GM12878 (cell line): ENCODE data around the gene MAB21L3.

Source experiments
- ASH2L ChIP-seq: fragments of 300-600, 200-600 bp; sonication (generic); IDR thresholded peaks from 2 replicates; pipeline ENCODE4 v1.6.1; 2017; ENCODE audit warnings: low read depth, mild to moderate bottlenecking, borderline replicate concordance
- TF ChIP-seq, protein P1 (sequence below), 3 experiments: IDR thresholded peaks in 2 of 3; conservative IDR thresholded peaks in 1 of 3; 2 replicates each; pipeline ENCODE4 v1.5.1; 2011; ENCODE audit warnings: low read depth in 3 of 3, low read length in 3 of 3, mild to moderate bottlenecking in 3 of 3, control low read depth in 2 of 3, moderate library complexity in 2 of 3, inconsistent platforms in 1 of 3, mixed read lengths in 1 of 3; ENCODE audit not compliant: control insufficient read depth in 2 of 3, insufficient read depth in 1 of 3; ENCODE audit errors: extremely low read depth in 1 of 3

DNA sequence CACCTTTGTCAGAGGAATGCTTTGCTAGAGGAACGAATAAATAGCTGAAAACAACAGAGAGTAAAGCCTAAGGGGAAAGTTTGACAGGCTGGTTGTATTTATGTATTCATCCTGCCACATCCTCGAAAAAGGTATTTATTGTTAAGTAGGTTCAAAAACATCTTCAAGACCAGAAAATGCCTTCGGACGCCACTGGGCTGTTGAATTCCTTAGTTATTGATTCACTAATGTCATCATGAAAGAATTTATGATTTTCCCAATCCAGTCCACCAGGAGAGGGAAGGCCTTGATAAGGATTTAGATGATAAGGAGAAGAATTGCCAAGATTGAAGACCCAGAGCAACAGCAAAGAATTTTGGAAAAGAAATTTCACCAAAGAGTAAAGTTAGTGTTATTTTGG lies 35.2 kb upstream of the MAB21L3 start:
- TF ChIP-seq ASH2L, result no peak
- TF ChIP-seq, protein P1, sequence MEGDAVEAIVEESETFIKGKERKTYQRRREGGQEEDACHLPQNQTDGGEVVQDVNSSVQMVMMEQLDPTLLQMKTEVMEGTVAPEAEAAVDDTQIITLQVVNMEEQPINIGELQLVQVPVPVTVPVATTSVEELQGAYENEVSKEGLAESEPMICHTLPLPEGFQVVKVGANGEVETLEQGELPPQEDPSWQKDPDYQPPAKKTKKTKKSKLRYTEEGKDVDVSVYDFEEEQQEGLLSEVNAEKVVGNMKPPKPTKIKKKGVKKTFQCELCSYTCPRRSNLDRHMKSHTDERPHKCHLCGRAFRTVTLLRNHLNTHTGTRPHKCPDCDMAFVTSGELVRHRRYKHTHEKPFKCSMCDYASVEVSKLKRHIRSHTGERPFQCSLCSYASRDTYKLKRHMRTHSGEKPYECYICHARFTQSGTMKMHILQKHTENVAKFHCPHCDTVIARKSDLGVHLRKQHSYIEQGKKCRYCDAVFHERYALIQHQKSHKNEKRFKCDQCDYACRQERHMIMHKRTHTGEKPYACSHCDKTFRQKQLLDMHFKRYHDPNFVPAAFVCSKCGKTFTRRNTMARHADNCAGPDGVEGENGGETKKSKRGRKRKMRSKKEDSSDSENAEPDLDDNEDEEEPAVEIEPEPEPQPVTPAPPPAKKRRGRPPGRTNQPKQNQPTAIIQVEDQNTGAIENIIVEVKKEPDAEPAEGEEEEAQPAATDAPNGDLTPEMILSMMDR (IDR thresholded peaks at IDR 0.05 in 2 of 3, conservative IDR thresholded peaks at IDR 0.05 in 1 of 3; ENCODE audit: control insufficient read depth in 2 of 3, extremely low read depth in 1 of 3, insufficient read depth in 1 of 3, low read depth in 3 of 3, low read length in 3 of 3), result no peak
